Renal cortex interstitium (tissue), 11 donors: ENCODE measurements around the gene MAST4. TPM values are rescaled to one million over a fixed set of nuclear protein-coding genes. Genes with fewer than 3 reads are reported as not detected.

ENCODE experiments used
- DNase-seq, 11 donors: peaks; one replicate each; pipeline ENCODE4 v3.0.0-alpha.2; 2013; ENCODE audit warnings: low read depth in 9 of 11, low spot score in 4 of 11; ENCODE audit errors: extremely low read depth in 1 of 11
- polyA plus RNA-seq, 3 donors: library from polyadenylated mRNA; unstranded; fragments of 120-200 nt; gene quantifications; one replicate each; pipeline ENCODE4 v1.2.1, GENCODE V29; 2013; ENCODE audit not compliant: insufficient read length in 3 of 3

MAST4 gene
- polyA plus RNA-seq, 3 donors: 15.2 to 19.4 (median 16.8) TPM

DNA sequence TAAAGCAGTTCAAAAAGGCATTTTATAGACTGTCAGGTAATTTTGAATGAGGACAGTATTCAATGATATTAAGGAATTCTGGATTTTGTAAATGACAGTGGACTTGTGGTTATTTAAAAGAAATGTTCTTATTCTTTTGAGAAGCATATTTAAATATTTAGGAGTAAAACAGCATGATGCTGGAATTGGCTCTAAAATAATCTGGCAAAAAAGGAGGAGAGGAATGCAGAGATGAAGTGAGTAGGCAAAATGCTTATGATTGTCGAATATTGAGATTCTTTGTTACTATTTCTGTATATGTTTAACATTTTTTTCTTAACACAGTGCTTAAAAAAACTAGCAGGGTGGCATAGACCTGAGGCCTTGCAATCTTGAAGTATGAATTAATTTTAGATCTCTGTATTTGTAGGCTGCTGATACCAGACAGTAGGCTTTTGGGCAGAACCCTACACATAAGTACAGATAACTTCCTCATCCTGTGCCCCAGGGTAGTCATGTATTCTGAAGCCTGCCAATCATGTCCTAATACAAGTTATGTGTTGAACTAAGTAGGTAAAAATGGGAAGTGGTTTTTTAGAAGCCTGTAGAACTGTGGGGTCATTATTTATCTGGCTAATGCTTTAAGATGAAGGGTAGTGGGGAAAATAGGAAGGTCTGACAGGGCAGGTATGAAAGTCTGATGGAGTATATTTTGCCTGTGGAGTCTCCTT is 591.0 kb downstream of the MAST4 start:
- DNase-seq: no peak

- DNase-seq: no peak
These were observed 592.3 kb downstream of the MAST4 start for GRCh38 chr5:67188274-67189078.

DNA sequence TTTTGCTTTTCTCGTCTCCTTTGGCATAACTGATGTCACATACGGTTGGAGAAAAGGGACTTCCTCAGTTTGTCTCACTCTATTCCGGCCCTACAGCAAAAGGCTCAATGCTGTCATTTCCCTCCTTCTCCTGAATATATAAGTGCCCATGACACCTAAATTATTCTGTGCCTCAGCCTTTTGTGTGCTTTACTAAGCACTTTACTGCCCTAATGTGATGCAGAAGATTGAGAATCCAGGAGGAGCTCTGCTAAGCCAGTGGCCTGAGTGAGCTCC is 592.8 kb downstream of the MAST4 start:
- no peak for DNase-seq

GRCh38 chr5:67189931-67190330 is 593.7 kb downstream of the MAST4 start:
- no peak for DNase-seq

GRCh38 chr5:67190410-67190809 is 594.2 kb downstream of the MAST4 start:
- no peak for DNase-seq

GRCh38 chr5:67190861-67191260 is 594.7 kb downstream of the MAST4 start:
- no peak for DNase-seq

GRCh38 chr5:67192719-67193438 is 596.7 kb downstream of the MAST4 start:
- no peak for DNase-seq

DNA sequence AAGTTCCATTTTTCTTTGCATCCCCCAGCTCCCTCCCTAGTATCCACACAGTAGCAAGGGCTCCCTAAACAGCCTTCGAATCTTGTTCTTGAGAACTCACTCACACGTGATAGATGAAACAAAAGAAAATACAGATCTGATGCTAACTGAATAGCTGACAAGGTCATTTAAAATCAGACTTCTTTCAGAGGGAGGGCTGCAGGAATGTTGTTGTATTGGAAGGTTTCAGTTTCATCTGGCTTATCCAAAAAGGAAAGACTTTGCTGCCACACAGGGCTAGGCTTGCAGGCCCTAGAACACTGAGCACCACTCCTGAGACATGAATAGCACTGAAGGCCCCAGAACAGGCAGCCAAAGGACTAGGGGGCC is 597.2 kb downstream of the MAST4 start:
- DNase-seq: no peak

DNA sequence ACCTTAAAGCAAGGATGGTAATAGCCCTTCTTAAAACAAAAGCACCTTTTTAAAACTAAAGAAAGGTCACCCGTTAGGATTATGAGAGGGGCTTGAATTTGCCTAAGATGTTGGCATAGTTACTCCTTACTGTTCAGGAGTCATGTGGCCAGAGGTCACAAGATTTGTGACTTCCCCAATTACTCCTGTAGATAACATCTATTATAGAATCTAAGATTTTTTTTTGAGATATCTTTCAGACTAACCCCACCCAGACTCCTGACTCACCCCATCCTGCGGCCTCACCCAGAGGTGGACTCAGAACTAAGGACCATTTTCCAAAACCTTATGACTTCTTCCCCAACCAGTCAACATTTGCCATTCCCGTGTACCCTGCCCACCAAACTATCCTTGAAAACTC is 598.0 kb downstream of the MAST4 start:
- no peak for DNase-seq

DNA sequence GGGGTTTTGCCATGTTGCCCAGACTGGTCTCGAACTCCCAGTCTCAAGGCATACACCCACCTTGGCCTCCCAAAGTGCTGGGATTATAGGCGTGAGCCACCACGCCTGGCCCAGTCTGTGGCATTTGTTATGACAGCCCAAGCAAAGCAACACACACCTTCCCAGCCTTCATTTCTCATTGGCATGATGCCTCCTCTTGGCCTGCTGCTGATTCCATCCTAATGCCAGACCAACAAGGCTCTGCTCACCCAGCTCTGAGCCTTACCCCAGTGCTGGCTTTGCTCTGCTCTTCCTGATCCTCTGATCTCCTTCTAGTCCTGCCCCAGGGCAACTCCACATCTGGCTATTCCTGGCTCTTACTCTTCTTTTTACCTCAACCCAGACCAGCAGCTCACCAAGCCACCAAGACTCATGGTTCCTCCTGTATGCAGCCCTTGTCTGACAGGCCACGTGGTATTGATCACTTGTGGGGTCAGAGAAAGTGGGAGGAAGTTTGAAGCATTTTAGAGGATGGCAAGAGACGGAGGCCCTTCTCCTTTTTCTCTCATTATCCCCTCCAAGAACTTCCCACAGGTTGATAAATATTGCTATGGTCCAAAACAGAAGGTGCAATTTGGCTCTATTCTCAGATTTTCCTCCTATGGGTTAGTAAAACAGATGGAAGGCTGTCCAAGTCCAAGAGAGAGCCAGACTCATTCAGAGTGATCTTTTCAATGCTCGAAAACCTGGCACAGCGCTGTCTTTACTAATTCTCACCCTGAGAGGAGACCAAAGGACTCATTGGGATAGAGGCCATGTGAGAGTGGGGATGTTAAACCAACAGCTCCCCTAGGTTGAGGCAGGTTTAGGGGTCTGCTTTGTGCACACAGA is 599.4 kb downstream of the MAST4 start:
- DNase-seq: no peak

- no peak for DNase-seq
These were observed 600.4 kb downstream of the MAST4 start, which contains the start of gene CD180 for GRCh38 chr5:67196537-67197059. CD180 (minus strand) TSS chr5:67196799; CDS start chr5:67196641, 158 bp downstream.

DNA sequence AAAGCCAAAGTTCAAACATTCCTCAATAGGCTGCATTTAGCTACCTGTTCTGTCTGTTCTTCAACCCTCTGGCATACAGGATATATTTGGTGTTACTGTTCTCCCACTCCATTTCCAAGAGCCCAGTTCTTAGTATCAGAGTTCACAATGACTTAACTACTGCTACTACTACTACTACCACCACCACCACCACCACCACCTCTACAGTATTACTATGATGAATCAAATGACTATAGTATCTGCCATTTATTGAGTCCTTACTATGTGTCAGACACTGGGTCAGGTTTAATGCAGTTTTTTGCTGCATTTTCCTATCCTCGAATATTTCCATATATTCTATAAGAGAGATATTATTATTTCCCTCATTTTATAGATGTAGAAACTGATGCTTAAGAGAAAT is 601.3 kb downstream of the MAST4 start:
- DNase-seq: no peak

- DNase-seq: no peak
These were observed 602.7 kb downstream of the MAST4 start for GRCh38 chr5:67198917-67199316.

DNA sequence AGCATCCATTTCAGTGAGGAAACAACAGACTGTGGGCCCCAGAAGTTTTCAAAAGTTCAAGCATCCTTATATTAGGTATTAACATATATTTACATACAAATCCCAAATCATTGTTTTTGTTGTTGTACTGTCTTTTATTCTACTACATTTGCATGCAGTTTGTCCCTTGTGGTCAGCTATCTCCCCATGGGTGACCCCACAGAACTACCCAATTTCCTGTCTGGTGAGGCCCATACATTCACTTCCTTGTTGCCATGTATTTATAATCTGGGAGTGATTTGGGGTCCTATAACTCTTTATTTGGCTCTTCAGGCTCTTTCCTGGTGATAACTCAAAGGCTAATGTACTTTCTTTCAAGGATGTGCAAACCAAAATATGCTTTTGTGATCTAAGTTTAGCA is 603.7 kb downstream of the MAST4 start:
- no peak for DNase-seq

DNA sequence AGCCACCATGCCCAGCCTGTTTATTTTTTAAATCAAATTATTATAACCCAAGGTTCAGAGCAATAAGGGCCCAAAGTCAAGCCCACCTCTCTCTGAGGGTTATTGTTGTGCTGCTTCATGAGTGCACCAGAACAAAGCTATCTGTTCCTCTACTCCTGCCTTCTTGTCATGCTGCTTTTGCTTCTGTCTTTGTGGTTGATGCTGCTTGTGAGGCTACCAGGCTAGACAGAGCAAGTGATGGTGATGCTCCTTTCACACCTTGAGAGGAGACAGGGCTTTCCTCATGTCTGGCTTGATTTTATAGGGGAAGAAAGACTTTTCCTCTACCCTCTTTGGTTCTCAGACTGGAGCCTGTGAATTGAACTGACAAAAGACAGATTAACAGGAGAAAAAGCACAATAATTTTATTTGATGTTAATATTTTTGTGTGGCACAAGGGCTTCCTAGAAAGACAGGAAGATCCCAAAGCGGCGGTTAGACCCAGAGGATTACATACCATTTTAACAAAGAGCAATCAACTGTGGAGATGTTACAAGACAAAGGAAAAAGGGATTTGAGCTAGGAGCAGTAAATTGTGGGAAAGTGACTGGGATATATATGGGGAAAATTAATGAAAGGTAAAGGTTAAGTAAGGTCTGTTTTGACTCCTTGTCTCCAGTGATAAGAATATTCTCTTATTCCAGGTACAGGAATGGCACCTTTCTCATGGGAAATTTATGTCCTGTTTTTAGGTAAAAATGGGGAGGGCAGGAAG is 604.8 kb downstream of the MAST4 start:
- DNase-seq: no peak

DNA sequence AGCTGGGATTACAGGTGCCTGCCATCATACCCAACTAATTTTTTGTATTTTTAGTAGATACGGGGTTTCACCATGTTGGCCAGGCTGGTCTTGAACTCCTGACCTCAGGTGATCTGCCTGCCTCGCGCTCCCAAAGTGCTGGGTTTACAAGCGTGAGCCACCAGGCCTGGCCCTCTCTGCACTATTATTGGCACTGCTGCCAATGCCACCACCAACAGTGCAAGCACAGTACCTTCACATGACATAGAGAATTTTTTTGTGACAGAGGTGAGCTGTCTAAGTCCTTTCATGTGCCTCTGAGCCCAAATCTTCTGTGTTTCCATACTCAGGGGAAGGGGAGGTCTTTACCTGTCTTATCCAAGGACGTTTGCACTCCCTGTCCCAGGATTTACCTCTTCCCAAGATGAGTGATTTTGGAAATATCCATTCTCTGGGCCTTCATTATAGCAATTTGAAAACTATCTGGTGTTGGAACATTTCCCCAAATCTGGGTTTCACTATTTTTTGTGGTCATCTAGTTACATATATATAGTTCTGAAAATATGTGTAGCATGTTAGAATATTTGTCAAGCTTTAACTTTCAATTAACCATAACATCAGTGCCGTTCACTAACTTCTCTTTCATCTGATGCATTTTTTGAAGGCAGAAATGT is 605.8 kb downstream of the MAST4 start:
- DNase-seq: no peak

DNA sequence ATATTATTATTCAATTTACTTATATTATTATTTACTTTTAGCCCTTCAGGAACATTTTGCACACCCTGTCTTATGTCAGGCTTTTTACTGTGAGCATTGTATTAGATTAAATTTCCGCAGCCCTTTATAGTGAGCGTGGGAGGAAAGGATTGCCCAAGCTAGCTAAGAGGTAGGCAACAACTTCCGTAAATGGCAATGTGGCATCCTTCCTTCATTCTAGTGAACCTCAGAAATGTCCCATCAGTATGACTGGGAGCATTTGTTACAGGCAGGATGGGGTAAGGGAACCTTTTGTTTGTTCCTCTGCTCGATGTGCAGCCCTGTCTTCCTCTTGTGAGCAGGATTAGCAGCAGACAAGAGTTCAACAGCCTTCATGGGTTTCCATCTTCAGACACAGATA is 606.6 kb downstream of the MAST4 start:
- DNase-seq: no peak

GRCh38 chr5:67203701-67204074 is 607.5 kb downstream of the MAST4 start:
- no peak for DNase-seq
